ENCODE data around the gene MPRIP.

MPRIP gene

DNA sequence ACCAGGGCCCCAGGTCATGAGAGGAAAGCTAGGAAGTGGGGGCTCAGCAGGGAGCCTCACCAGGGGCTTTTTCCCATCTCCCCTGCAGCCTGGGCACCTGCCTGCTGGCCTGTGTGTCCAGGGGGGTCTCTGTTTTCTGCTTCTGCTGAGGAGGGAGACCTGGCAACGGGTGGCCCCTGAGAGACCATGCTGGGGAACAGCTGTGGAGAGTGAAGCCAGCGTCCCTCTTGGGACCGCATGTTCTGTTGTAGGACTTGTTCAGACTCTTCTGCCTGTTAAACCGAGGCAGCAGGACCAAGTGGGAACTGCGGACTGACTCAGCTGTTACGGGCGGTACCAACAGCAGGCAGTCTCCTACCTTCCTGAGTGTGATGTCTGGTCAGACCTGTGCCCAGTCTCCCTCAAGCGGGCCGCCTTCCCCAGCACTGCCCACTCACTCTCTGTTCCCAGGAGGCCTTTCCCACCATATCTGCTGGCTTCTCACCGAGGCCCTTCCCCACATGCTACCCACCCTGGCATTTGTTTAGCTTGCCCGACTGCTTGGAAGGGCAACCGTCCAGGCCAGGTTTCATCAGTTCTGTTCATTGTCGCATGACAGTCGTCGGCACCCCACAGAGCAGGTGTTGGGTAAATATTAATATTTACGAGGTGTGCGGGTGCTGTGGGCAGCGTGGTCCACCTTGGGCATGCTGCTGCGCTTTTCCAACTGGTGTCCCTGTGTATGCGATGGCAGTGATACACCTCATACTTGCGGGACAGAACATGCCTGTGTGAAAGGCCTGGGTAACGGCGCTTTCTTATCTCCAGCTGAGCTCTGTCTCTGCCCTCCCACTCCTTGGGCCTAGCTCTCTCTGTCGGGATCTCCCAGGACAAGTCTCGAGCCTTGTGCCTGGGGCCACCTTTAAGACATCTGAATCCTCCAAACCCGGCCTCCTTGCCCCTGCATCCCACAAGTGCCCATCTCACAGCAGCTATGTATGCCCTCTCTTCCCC is 69.4 kb downstream of the MPRIP start:
- DNase-seq: no peak

- DNase-seq: no peak
These were observed 70.5 kb downstream of the MPRIP start for GRCh38 chr17:17112628-17113200.

- peak; percentile 12 for DNase-seq
These were observed 72.5 kb downstream of the MPRIP start for GRCh38 chr17:17114592-17115225.

DNA sequence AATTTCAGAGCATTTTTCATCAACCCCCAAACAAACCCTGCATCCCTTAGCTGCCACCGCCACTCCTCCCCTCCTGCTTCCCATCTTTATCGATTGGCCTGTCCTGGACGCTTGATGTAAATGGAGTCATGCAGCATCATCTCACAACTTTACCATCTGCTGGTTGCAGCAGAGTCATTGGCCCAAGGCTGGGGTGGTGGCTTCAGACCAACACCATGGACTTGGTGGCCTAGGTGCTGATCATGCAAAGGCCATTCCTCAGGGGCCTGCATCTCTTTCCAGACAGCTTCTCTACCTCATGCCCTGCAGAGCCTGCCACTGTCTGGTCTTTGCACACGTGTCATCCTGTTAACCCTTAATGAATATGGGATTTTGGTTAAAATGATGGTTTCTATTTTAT is 73.4 kb downstream of the MPRIP start:
- no peak for DNase-seq

DNA sequence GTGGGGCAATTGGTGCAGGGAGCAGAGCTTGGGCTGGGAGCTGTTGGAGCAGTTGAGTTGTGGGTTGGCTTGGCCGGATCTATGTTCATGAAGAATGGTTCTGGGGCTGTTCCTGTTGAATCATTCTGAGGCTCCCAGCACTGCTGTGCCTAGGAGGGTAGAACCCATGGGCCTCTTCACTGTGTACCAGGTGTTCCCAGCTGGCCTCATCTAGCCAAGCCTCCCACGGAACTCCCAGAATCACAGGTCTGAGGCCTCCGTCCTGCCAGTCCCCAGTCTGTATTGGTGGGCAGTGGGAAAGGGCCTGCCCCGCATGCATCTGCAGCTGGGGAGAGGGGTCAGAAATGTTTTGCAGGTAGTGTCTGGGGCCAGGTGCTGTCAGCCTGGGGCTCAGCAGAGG is 74.1 kb downstream of the MPRIP start:
- DNase-seq: no peak

- DNase-seq: no peak
These were observed 75.7 kb downstream of the MPRIP start for GRCh38 chr17:17117923-17118322.

DNA sequence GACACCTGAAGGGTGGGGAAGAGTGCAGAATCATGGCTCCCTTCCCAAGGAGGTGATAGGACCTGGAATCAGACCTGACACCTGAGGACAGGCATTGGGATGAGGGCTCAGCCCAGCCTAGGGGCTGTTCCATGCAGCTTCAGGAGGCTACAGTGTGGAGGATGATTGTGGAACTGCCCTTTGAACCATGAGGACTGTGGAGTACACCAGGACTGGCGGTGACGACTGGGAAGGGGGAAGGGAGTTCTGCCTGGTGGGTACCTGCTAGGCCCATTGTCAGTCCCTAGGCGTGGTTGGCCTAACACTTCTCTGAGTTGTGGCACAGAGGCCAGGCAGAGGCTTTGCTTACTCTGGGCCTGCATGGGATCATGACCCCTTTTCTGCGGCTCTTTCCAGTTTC is 76.1 kb downstream of the MPRIP start:
- DNase-seq: no peak

GRCh38 chr17:17119106-17119505 is 76.8 kb downstream of the MPRIP start:
- DNase-seq: no peak

- peak; percentile 68 for DNase-seq
These were observed 77.3 kb downstream of the MPRIP start for GRCh38 chr17:17119533-17119932.

- DNase-seq: no peak
These were observed 78.0 kb downstream of the MPRIP start for GRCh38 chr17:17120294-17120693.

DNA sequence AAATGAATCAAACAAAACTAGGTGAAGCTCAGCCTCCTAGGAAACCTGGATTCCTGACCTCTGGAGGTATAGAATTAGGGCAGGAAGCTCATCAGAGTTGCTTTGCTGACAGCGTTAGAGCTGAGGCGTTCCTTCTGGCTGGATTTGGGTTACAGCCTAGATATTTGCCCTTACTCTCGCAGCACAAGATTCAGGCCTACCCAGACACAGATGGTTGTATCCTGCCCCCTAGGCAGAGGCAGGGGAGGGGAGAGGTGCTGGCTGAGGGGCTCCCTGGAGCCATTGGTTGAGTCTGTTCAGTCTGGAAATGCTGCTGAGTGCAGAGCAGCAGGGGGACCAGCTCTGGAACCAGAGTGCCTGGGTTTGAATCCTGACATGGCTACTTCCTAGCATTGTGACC is 78.4 kb downstream of the MPRIP start:
- DNase-seq: no peak

GRCh38 chr17:17121162-17121561 is 78.9 kb downstream of the MPRIP start:
- DNase-seq: no peak

DNA sequence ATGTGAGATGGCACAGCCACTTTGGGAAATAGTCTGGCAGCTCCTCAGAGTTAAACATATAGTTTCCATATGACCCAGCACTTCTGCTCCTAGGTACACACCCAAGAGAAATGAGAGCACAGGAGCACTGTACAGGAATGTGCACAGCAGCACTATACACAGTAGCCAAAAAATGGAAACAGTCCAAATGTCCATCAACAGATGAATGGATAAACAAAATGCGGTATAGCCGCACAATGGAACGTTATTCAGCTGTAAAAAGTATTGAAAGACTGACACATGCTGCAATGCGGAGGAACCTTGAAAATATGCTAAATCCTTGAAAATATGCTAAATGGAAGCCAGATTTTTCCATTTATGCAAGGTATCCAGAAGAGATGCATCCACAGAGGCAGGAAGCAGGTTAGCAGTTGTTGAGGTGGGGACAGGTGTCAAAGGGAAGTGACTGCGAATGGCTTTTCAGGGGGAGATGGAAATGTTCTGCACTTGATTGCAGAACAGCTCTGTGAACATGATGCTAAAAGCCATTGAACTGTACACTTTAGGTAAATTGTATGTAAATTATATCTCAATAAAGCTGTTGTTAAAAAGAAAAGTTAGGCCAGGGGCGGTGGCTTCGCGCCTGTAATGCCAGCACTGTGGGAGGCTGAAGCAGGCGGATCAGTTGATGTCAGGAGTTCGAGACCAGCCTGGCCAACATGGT is 80.7 kb downstream of the MPRIP start:
- no peak for DNase-seq

- no peak for DNase-seq
These were observed 82.1 kb downstream of the MPRIP start for GRCh38 chr17:17124341-17124740.

DNA sequence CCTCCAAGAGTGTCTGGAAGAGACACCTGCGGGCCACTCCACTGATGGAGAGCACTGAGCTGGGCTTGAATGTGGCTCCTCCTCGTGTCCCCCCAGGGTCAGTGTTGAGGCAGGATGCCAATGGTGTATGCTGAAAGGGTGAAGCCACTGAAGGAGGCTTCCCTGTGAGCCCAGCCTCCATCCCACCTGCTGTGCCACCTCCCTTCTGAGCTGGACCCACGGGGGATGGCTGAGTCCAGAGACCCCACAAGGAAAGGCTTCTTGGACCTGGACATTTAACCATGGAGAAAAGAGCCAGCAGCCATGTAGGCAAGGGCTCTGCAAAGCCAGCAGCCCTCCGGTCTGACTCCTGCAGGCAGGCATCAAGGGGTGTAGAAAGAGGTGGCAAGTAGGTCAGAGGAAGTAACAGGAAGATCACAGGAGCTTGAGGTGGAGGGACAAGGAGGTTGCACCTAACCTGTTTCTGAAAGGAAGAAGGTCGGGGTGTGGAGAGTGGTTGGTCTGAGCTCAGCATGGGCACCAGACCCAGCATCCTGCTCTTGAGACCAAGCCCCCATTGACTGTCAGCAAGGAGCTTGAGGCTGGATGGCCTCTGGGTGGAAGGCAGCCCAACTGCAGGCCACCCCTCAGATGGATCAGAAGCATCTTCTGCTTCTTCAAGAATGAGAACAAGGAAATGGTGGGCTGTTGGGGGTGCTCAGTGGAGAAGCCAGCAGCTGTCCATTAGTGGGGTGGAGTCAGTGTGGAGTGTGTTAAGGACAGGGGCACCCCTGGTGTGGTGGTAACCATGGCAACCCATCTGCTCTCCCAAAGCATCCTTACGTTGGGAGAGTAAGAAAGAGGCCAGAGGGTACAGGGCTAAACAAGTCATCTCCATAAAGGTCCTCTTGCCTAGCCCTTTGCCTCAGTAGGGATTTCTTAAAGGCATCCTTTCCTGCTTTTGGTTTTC is 83.2 kb downstream of the MPRIP start:
- DNase-seq: peak; percentile 49

DNA sequence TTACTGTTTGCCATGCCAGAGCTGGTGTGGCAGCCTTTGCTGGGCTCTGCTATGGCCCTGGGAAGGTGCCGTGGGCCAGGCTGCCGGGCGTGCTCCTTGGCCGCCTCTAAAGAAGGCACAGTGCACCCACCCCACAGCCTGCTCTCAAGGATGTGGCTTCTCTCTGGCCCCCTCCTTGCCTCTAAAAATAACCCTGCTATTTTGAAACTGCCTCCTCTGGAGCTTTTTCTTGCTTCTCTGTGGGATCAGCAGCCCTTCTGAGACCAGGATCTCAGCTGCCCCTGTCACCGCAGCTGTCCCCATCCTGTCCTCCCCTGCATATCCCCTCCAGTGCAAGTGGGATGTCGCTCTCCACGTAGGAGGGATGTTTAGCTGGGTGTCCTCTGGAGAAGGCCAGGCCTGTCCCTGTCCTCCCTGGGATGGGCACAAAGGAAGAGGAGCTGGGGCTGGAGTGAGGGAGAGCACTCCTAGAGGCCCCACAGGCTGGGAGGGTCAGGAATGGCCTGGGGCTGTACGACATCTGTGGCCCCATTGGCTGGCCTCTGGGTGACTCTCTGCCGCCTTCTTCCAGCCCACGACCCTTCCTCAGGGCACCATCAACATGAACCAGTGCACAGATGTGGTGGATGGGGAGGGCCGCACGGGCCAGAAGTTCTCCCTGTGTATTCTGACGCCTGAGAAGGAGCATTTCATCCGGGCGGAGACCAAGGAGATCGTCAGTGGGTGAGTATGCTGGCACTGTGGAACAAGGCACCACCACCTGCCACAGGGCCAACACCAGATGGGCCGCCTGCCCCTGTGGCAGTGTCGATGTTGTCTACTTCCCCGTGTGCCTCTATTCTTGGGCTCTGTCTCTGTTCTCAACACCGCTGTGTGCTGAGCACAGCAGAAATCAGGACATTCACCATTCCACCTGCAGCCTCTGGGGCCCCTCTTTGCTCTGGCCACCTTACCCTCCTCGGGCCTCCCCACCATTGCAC is 84.2 kb downstream of the MPRIP start:
- peak; percentile 19 for DNase-seq

- DNase-seq: no peak
These were observed 84.9 kb downstream of the MPRIP start for GRCh38 chr17:17127156-17127555.

DNA sequence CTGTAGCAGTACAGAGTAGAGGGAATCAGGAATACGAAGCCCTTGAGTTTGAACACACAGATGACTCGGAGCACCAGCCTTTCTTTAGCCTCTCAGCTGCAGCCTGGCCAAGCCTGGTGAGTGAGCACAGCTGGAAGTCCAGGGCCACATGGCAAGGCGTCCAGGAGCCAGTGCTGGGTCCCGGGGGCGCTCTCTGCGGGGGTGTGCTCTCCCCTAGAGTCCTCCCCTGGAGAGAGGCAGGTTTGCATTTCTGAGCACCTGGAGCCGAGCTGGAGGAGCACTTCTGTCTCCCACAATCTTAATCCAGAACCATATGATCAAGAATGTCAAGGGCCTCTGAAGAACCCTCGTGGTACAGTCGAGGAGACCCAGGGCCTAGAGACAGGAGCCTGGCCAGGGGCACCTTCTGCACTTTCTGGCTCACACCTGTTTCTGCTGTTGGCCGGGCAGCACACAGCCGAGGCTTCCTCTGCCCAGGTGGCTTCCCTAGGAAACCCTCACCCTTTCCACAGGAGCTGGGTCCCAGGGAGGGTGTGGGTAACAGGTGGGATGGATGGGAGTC is 85.6 kb downstream of the MPRIP start:
- no peak for DNase-seq

GRCh38 chr17:17128476-17129075 is 86.3 kb downstream of the MPRIP start:
- no peak for DNase-seq

GRCh38 chr17:17129466-17129865 is 87.2 kb downstream of the MPRIP start:
- DNase-seq: no peak
